T-cell (primary cell): Measurements from ENCODE around the gene ADAP1. TPM values are rescaled to one million over a fixed set of nuclear protein-coding genes. Genes with fewer than 3 reads are reported as not detected.
"Not testable (repeated sequence)": the region's sequence is repeated elsewhere in the genome, so short reads cannot be mapped to it uniquely, and the experiment has no call there.

Experiments
- ATAC-seq, 4 experiments: fragments of 200-7000 bp in 3 of 4; fragments of 150-1000 bp in 1 of 4; cut with Tn5 transposase; replicated peaks in 1 of 4; 1 replicate in 3 of 4; 2 replicates in 1 of 4; pipeline ENCODE4 v1.10.0; 2021; ENCODE audit warnings: moderate library complexity in 3 of 4, mild to moderate bottlenecking in 2 of 4, moderate number of reproducible peaks in 1 of 4
- CTCF ChIA-PET, 2 donors: fragments of 300-600 bp; sonication (Branson Sonifier 250); formaldehyde crosslinking; loops; one replicate each; lab custom pipeline; 2022; ENCODE audit warnings: antibody characterized with exemption in 2 of 2; lab: Charles Lee
- POLR2A ChIA-PET, 2 donors: fragments of 300-600 bp; sonication (Branson Sonifier 250); formaldehyde crosslinking; loops; one replicate each; lab custom pipeline; 2022; ENCODE audit warnings: antibody characterized with exemption in 2 of 2; lab: Charles Lee
- DNase-seq, 35 experiments: peaks; one replicate each; pipeline versions ENCODE4 v3.0.0 to v3.0.0-alpha.2; 2013 to 2023
- H3K27ac ChIP-seq: one replicate; pipeline ENCODE4 v1.5.1; 2013; ENCODE audit warnings: low read length
- H3K27me3 ChIP-seq, 2 experiments: replicated peaks in 1 of 2; 1 replicate in 1 of 2; 2 replicates in 1 of 2; pipeline versions ENCODE4 v1.6.1 to v1.7.0; 2013; ENCODE audit warnings: low read length in 1 of 2, mixed read lengths in 1 of 2; ENCODE audit not compliant: control insufficient read depth in 2 of 2, insufficient read depth in 2 of 2; ENCODE audit errors: extremely low read depth in 1 of 2
- H3K36me3 ChIP-seq, 2 donors: 1 replicate in 1 of 2; 2 replicates in 1 of 2; pipeline versions ENCODE4 v1.6.1 to v1.7.0; 2013; ENCODE audit warnings: low read length in 1 of 2; ENCODE audit not compliant: control insufficient read depth in 2 of 2, insufficient read depth in 1 of 2; ENCODE audit errors: extremely low read depth in 1 of 2
- H3K4me1 ChIP-seq, 2 experiments: 1 replicate in 1 of 2; 2 replicates in 1 of 2; pipeline versions ENCODE4 v1.6.1 to v1.7.0; 2013; ENCODE audit warnings: low read length in 2 of 2, mixed read lengths in 1 of 2; ENCODE audit not compliant: insufficient read depth in 2 of 2, control insufficient read depth in 1 of 2; ENCODE audit errors: extremely low read depth in 1 of 2
- H3K4me3 ChIP-seq, 2 donors: 1 replicate in 1 of 2; 2 replicates in 1 of 2; pipeline versions ENCODE4 v1.5.1 to v1.7.0; 2013; ENCODE audit warnings: mild to moderate bottlenecking in 2 of 2, low read length in 1 of 2, moderate library complexity in 1 of 2; ENCODE audit not compliant: control insufficient read depth in 1 of 2; ENCODE audit errors: extremely low read depth in 1 of 2
- H3K9me3 ChIP-seq: 2 replicates; pipeline ENCODE4 v1.7.0; 2013
- H3K27ac Mint-ChIP-seq, 2 donors: one replicate each; pipeline ENCODE4 v1.8.0; 2020 to 2021; ENCODE audit warnings: mild to moderate bottlenecking in 2 of 2, mixed read lengths in 2 of 2
- H3K27me3 Mint-ChIP-seq, 2 donors: one replicate each; pipeline ENCODE4 v1.8.0; 2021 to 2022; ENCODE audit warnings: mixed read lengths in 2 of 2
- H3K36me3 Mint-ChIP-seq: one replicate; pipeline ENCODE4 v1.8.0; 2021; ENCODE audit warnings: mixed read lengths
- H3K4me1 Mint-ChIP-seq, 3 donors: one replicate each; pipeline ENCODE4 v1.8.0; 2020 to 2022; ENCODE audit warnings: mixed read lengths in 3 of 3, mild to moderate bottlenecking in 1 of 3
- H3K4me3 Mint-ChIP-seq, 3 donors: one replicate each; pipeline ENCODE4 v1.8.0; 2020 to 2022; ENCODE audit warnings: mild to moderate bottlenecking in 3 of 3, mixed read lengths in 3 of 3, moderate library complexity in 3 of 3
- H3K9me3 Mint-ChIP-seq, 3 donors: one replicate each; pipeline ENCODE4 v1.8.0; 2020 to 2022; ENCODE audit warnings: mixed read lengths in 3 of 3
- WGBS: methylation state at CpG from one replicate; pipeline ENCODE4 v1.1.5; 2013; ENCODE audit warnings: missing lambda C conversion rate; ENCODE audit not compliant: insufficient coverage; 5-methylcytosine and 5-hydroxymethylcytosine counted together
- total RNA-seq, 35 experiments: library from RNA in 6 of 35; stranded (reverse) in 6 of 35; fragments of 120-200 nt in 1 of 35; gene quantifications; one replicate each; pipeline versions ENCODE4 v1.2.1 to v1.2.4 and lab custom pipeline; 2013 to 2026

ADAP1 gene
- total RNA-seq, 5 donors from 2014 or later (not counting 1 experiment from before 2014, with no cell fraction given) = 10.6 to 26.9 (median 23.5) TPM

DNA sequence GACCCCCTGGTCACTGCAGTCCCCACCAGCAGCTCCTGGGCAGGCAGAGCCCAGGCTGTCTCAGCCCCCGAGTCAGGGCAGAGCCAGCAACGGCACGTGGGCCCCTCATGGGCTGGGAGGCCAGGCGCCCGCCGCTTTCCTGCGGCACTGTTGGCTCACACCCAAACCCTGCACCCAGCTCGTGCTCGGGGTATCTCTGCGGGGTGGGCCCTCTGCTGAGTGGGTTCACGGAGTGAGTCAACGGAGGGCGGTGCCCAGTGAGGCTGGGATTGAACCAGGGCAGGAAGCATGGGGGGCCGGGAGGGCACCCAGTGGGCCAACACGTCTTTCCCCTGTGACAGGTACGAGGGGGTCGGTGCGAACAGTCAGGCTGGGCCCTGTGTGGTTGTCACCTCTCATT is 28.9 kb downstream of the ADAP1 start:
- DNase-seq (peak in 34 of 35 experiments; percentile 47 to 83 (median 66)), ATAC-seq (peak; percentile 14 to 38 (median 29))
- H3K4me3 Mint-ChIP-seq = peak overlapping the region in 2 of 3 donors; percentile 17 to 40
- no peaks in the 10 kb centered on the region for H3K36me3 Mint-ChIP-seq
- peak overlapping the region in 1 of 2 donors; percentile 17 for H3K4me3 ChIP-seq
- ChIA-PET CTCF (no interaction called here), POLR2A (no interaction called here)
- peaks cover 20 to 93% of the 10 kb centered on the region in 2 experiments for H3K4me1 ChIP-seq
- WGBS = 37% methylated on average over 16 of the region's 18 CpGs
- no peaks in the 10 kb centered on the region for H3K9me3 ChIP-seq
- H3K9me3 Mint-ChIP-seq = no peaks in the 10 kb centered on the region
- H3K27ac Mint-ChIP-seq = peak overlapping the region in 1 of 2 donors; percentile 69
- no peaks in the 10 kb centered on the region for H3K36me3 ChIP-seq
- no peaks in the 10 kb centered on the region for H3K27me3 Mint-ChIP-seq
- H3K4me1 Mint-ChIP-seq = peaks cover 14 to 54% (median 40%) of the 10 kb centered on the region in 3 donors
- H3K27ac ChIP-seq = peak overlapping the region; percentile 72
- no peaks in the 10 kb centered on the region for H3K27me3 ChIP-seq

GRCh38 chr7:924541-925231 is 29.8 kb downstream of the ADAP1 start:
- no peaks in the 10 kb centered on the region for H3K36me3 Mint-ChIP-seq
- Histone ChIP-seq H3K27ac (peak overlapping the region; percentile 72), H3K4me3 (peak overlapping the region in 1 of 2 donors; percentile 4), H3K9me3 (no peaks in the 10 kb centered on the region), H3K36me3 (no peaks in the 10 kb centered on the region), H3K27me3 (no peaks in the 10 kb centered on the region), H3K4me1 (peaks cover 20 to 88% of the 10 kb centered on the region in 2 experiments)
- no peaks in the 10 kb centered on the region for H3K9me3 Mint-ChIP-seq
- peak overlapping the region; percentile 69 to 73 for H3K27ac Mint-ChIP-seq
- H3K27me3 Mint-ChIP-seq = no peaks in the 10 kb centered on the region
- ChIA-PET CTCF (no interaction called here), POLR2A (no interaction called here)
- peak overlapping the region; percentile 45 to 58 (median 47) for H3K4me3 Mint-ChIP-seq
- peaks cover 15 to 50% (median 39%) of the 10 kb centered on the region in 3 donors for H3K4me1 Mint-ChIP-seq
- DNase-seq (peak in 9 of 35 experiments; percentile 3 to 48 (median 36)), ATAC-seq (no peak)
- WGBS = 20% methylated on average over 19 of the region's 24 CpGs

- DNase-seq, H3K9me3 Mint-ChIP-seq, ATAC-seq, H3K27ac Mint-ChIP-seq, POLR2A ChIA-PET, H3K36me3 Mint-ChIP-seq, H3K27me3 Mint-ChIP-seq, H3K9me3 ChIP-seq, H3K27me3 ChIP-seq, H3K36me3 ChIP-seq: not testable (repeated sequence)
- Histone ChIP-seq H3K27ac (peak overlapping the region; percentile 96), H3K4me3 (peak overlapping the region in 1 of 2 donors; percentile 83), H3K4me1 (peaks cover 20 to 81% of the 10 kb centered on the region in 2 experiments)
- H3K4me3 Mint-ChIP-seq = peak overlapping the region in 1 of 3 donors; percentile 89
- peaks cover 21 to 47% (median 35%) of the 10 kb centered on the region in 3 donors for H3K4me1 Mint-ChIP-seq
- 23% methylated on average over 3 of the region's 25 CpGs for WGBS
- CTCF ChIA-PET = interaction anchor here (0.6 to 1.4 kb wide), 2 partner anchors 14 to 22 kb away, joined by 3 to 4 read pairs; no protein-coding TSS in a partner anchor
These were observed 30.4 kb downstream of the ADAP1 start for GRCh38 chr7:924042-924441.

DNA sequence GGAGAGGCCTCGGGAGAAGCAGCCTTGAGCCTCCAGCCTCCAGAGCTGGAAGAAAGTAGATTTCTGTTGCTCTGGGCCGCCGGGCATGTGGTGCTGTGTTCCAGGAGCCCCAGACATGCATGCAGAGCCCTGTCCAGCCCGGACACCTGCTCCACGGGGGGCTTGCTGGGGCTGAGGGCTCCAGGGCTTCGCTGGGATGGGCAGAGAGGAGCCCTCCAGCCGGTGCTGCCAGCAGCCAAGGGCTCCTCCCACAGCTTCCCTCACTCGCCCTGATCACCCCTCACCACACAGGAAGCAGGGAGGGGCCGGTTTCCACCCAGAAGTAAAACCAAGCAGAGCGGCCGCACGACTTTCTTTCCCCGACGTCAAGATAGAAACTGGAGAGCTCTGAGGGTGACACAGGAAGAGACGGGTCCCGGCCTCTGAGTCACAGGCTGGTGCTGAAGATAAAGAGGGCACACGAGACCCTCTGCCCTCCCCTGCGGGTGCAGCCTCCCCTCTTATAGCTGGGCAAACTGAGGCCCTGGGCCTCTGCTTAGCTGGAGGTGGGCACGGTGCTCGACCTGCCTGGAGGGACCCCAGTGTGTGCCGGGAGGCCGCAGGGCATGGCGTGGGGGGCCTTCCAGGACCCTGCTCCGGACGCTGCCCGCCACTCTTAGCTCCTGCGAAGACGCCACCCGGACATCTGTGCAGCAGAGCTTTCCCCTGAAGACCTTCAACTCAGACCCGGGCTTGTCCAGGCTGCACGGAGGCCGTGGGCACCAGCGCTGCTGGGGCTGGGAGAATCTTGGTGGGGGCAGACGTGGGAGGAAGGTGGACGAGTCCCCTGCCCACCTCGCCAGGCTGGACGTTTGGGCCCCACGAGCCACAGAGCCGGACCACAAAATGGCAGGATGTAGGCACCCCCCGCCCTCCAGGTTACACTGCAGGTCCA is 31.1 kb downstream of the ADAP1 start:
- Mint-ChIP-seq H3K9me3 (no peaks in the 10 kb centered on the region), H3K4me1 (peaks cover 21 to 43% (median 32%) of the 10 kb centered on the region in 3 donors), H3K27ac (peak overlapping the region; percentile 91 to 94), H3K36me3 (no peaks in the 10 kb centered on the region), H3K27me3 (no peaks in the 10 kb centered on the region), H3K4me3 (peak overlapping the region; percentile 75 to 89 (median 84))
- ATAC-seq (peak; percentile 89 to 95 (median 92)), DNase-seq (peak; percentile 85 to 95 (median 92))
- POLR2A ChIA-PET = interaction anchor here (0.7 to 1.1 kb wide), 3 partner anchors 13 to 215 kb away, joined by 3 read pairs; partner anchors contain the start of gene COX19 (in 1 of the 2)
- H3K36me3 ChIP-seq = no peaks in the 10 kb centered on the region
- WGBS = 2% methylated on average over 29 of the region's 40 CpGs
- H3K4me3 ChIP-seq = peak overlapping the region; percentile 67 to 83
- CTCF ChIA-PET = interaction anchor here (0.6 to 1.4 kb wide), 4 partner anchors 13 to 111 kb away, joined by 3 to 5 read pairs (median 4); no protein-coding TSS in a partner anchor
- H3K4me1 ChIP-seq = peaks cover 20 to 78% of the 10 kb centered on the region in 2 experiments
- peak overlapping the region; percentile 96 for H3K27ac ChIP-seq
- H3K27me3 ChIP-seq = no peaks in the 10 kb centered on the region
- no peaks in the 10 kb centered on the region for H3K9me3 ChIP-seq

DNA sequence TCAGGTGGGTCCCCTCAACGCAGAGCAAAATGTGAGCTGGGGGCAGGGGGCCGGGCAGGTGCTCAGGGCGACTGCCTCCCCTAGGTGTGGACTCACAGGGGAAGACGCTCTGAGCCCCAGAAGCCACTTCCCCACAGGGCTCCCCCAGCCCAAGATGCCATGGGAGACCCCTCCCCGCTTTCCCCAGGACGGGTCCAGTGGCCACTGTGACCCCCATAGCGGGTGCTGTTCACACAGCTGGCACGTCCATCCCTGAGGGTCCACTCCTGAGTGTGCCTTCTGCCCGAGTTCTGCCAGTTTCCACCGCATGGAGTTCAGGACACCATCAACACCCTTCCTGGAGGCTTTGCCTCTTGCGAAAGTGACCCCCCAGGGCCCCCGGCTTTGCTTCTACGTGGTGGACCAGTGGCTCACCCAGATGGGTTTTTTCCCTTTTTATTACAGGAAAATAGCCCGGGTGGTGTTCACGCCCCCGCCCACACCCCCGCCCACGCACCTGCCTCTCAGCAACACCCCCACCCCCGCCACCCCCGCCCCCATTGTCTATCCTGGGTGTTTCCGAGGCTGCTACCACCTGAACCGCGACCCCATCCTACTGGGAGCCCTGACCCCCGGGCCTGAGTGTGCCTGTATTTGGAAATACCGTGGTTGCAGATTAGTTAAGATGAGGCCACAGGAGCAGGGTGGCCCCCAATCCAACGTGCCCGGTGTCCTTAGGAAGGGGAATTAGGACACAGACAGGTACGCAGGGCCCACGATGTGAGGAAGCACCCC is 32.0 kb downstream of the ADAP1 start:
- DNase-seq (peak in 11 of 35 experiments; percentile 6 to 58 (median 34)), ATAC-seq (peak; percentile 2 to 5 (median 3))
- Mint-ChIP-seq H3K27ac (peak overlapping the region; percentile 91 to 94), H3K36me3 (no peaks in the 10 kb centered on the region), H3K27me3 (no peaks in the 10 kb centered on the region), H3K4me1 (peaks cover 21 to 44% (median 32%) of the 10 kb centered on the region in 3 donors), H3K9me3 (no peaks in the 10 kb centered on the region), H3K4me3 (peak overlapping the region; percentile 75 to 89 (median 84))
- peaks cover 20 to 77% of the 10 kb centered on the region in 2 experiments for H3K4me1 ChIP-seq
- WGBS = 7% methylated on average over 17 of the region's 29 CpGs
- ChIA-PET POLR2A (interaction anchor here (0.7 to 1.1 kb wide), 3 partner anchors 12 to 216 kb away, joined by 3 read pairs; partner anchors contain the start of gene COX19 (in 1 of the 2)), CTCF (interaction anchor here in 1 of 2 donors (0.7 to 1.4 kb wide), 3 partner anchors 12 to 110 kb away, joined by 4 to 5 read pairs (median 5); no protein-coding TSS in a partner anchor)
- H3K36me3 ChIP-seq = no peaks in the 10 kb centered on the region
- H3K9me3 ChIP-seq = no peaks in the 10 kb centered on the region
- H3K27me3 ChIP-seq = no peaks in the 10 kb centered on the region
- peak overlapping the region; percentile 96 for H3K27ac ChIP-seq
- H3K4me3 ChIP-seq = peak overlapping the region; percentile 72 to 83
